Stimulated activated CD8-positive, alpha-beta memory T cell treated with anti-CD3 and anti-CD28 coated beads, Interleukin-2, amount 100 ng/mL, for 1 hour (primary cell): ENCODE data around the gene TMBIM1.

Experiments
- DNase-seq, 2 donors: peaks; one replicate each; pipeline ENCODE4 v3.0.0-alpha.2; 2020; ENCODE audit warnings: low read depth in 2 of 2

TMBIM1 gene, protein sequence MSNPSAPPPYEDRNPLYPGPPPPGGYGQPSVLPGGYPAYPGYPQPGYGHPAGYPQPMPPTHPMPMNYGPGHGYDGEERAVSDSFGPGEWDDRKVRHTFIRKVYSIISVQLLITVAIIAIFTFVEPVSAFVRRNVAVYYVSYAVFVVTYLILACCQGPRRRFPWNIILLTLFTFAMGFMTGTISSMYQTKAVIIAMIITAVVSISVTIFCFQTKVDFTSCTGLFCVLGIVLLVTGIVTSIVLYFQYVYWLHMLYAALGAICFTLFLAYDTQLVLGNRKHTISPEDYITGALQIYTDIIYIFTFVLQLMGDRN

DNA sequence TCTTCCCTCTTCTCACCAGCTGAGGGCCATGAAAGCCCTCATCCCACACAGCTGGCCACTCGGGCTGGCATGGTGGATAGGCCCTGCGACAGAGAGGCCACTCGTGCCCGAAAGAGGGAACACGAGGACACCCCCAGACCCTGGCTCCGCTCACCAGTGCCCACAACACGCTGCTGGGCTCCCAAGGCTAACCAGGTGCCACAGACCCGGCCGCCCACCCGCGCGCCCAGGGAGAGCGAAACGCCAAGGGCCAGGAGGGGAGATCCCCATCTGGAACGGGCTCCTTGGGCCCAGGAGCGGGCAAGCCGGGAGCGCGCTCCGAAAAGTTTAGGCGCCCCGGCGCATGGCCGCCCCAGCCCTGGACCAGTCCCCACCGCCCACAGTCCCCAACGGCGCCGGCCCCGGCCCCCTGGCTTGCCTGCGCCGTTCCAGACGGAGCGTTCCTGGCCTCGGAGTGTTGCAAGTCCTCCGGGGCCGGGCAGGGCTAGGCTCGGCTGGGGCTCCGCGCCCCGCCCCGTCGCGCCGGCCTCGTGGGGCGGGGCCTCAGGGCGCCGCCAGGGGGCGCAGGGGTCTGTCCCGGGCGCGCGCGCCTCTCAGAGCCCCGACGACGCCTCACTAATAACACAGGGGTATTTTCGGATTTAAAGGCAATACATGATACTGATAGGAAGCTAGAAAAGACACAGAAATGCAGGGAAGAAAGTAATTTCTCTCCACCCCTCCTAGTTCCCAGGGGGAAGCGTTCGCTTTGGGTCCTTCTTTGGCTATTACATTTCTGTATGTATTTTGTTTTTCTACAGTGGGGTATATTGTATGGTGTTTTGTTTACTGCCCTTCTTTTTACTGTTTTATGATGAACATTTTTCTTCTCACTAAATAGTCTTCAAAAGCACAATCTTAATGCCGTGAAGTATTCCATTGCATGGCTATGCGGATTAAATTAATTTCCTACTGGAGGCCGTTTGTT, at the start of gene TMBIM1:
Gene TMBIM1, minus strand, starts transcription at position 456 of the 967 bp plus-strand sequence. CDS start 10,362 bp downstream, outside the sequence.
- peak; percentile 60 to 67 for DNase-seq

DNA sequence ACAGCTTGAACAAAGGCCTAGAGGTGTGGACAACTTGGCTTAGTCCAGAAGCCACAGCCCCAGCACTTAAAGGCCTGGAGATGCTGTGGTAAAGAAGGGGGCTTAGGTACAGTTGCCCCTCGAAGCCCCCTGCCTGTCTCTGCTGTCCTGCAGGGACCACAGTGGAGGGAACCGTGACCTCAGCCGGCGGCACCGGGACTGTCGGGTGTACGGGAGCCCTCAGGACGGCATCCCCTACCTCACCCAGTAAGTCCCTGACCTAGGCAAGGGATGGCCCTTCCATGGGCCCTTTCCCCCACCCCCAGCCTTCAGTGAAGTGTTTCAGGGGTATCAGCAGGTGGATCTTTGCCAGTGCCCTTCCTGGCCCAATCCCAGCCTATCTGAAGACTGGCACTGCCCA, 49.1 kb upstream of the TMBIM1 start:
- DNase-seq: no peak

DNA sequence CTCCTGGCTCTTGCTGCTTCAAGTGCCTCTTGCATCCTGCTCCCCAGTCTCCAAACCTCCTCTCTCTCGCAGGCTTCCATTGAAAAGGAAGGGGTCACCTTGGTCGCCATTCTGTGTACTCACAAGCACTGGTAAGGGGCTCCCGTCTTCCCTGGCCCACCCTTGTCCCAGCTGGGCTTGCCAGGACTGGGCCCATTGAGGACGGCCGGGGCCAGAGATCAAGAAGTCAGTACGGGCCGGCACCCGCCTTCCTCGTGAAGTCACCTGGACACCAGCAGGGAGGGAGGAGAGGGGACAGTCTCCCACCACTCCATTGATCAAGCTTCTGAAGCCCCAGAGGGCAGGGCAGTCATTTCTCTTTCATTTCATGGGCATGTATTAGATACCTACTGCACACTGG, 48.4 kb upstream of the TMBIM1 start:
- no peak for DNase-seq

DNA sequence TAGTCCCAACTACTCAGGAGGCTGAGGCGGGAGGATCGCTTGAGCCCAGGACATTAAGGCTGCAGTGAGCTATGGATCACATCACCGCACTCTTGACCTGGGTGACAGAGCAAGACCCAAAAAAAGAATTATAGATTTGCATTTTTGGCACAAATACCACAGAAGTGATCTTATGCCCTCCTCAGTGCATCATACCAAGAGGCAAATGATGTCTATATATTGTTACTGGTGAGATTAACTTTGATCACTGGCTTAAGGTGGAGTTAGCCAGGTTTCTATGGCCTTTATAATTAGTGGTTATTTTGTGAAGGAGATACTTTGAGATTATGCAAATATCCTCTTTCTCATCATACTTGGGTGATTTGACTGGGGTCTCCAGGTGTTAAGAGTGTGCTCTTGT, 42.2 kb upstream of the TMBIM1 start:
- no peak for DNase-seq

DNA sequence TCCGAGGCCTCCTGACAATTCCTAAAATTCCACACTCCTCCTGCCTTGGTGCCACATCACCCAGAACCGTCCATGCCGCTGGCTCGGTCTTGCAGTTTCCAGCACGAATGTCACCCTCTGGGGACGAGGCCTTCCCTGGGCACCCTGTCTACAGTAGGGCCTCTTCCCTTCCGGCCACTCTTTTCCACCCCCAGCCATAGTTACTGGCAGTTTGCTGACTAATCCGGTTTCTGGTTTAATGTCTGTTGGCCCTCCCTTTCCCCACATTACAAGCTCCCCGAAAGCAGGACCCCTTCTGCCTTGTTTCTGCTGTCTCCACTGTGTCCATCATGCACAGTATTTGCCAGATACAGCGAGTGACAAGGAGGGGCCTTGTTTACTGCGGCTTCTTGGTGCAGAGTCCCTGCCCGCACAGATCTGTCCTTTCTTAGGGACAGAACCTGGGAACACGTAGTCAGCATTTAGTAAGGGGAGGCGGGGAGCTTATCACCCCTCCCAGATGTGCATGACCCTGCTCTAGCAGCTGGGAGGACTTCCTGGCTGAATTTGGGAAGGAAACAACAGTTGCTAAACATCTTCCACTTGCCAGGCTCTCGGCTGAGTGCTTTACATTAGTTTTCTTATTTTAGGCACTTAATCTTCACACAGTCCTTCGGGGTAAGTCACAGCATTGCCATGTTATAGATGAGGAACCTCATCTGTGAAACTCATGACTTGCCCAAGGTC, 40.8 kb upstream of the TMBIM1 start:
- no peak for DNase-seq

DNA sequence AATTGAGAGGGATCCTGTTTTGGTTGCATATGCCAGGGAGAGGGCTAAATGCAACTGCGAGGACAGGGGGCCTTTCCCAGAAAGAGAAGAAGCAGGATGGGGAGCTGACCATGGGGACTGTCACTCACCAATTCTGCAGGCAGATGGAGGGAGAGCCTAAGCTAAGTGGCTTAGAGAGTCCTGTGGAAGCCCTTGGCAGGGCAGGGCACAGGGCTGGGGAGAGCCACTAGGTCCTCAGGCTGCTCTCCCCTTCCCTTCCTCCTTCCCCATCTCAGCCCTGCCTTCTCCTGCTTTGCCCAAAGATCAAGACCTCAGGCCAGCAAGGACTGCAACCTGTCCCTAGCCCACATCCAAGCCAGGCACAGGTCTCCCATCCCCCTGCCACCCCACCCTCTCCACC, 40.0 kb upstream of the TMBIM1 start:
- DNase-seq: no peak

DNA sequence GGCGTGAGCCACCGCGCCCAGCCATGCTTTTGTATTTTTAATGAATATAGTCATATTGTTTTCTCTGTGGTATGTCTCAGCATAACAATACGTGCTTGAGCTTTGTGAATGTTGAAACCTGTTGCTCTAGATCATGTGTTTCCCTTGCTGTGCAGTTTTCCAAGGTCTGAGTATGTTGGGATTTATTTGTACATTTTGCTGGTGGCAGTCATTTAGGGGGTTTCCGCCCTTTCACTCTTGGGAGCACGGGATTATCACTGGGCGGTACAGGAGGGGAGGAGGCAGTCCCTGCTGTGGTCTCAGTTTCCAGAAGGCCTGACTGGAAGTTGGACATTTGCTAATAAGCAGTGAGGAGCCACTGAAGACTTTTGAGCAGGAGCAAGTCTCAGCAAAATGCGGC, 39.4 kb upstream of the TMBIM1 start:
- no peak for DNase-seq

DNA sequence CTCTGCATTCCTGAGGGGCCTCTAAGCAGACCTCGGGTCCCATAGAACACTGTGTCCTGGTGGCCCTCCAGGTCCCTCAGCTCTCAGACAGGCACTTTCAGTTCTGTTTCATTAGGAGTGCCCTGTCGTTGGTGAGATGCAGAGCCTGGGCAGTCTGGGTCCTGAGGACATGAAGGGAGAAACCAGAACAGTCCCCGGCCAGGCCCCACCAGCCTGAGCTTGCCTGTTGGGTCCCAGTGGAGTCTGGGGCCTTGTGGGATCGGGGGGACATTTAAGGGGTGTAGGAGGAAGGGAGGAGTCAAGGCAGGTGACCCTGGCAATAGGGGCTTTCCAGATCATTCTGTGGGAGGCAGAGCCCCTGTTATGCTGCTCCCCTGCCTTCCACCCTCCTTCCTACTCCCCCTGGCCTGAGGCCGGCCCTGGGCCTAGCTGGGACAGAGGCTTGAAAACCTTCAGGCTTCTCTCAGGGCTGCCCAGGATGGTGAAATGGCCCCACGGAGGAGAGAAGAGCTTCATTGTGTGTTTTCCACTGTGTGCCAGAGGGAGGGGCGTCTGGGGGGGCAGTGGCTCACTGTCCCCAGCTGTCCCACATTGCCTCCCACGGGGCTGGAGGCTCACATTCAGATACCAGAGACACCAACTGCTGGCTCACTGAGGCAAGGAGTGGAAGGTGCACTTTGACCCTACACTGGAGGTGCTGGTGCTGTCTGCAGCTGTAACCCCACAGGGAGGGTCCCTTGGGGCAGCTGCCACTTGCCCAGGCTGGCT, 37.7 kb upstream of the TMBIM1 start:
- DNase-seq: no peak

DNA sequence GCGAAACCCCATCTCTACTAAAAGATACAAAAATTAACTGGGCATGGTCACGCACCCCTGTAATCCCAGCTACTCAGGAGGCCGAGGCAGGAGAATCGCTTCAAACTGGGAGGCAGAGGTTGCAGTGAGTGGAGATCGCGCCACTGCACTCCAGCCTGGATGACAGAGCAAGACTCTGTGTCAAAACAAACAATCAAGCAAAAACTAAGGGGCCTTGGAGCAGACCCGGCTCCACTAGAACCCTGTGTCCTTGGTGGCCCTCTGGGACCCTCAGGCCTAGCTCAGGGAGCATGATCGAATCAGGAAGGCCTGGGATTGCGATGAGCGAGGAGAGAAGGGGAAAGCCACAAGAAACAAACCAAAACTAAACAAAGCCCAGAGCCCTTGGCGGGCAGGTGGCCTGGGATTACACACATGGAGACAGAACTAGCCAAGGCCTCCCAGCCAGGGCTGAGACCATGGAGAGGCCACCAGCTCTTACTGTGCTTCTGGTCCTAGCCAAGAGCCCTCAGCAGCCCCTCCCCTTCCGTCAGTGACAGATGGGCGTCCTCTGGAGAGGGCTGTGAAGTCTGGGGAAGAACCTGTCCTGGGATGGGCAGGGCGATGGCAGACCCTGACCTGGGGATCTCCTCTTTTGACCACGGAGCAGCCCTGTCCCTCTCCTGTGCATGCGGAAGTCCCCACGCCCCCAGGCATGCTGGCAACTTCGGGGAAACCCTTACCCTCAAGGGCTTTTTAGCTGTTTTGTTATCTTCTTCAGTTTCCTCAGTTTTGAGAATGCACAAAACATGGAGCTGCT, 36.9 kb upstream of the TMBIM1 start:
- DNase-seq: no peak

DNA sequence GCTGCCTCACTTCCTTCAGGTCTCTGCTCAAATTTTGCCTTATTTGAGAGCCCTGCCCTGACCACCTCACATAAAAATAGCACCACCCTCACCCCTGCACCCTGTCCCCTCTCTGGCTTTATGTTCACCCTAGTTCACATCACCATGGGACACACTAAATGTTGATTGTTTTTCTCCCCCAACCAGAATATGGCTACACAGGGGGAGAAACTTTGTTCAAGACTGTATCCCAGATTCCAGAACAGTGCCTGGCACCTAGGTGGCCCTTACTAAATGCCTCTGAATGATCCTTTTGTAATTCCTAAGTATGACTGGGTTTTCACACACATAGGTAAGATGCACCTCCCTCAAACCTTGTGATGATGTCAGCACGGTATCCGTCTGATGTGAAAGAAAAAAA, 36.0 kb upstream of the TMBIM1 start:
- DNase-seq: no peak

DNA sequence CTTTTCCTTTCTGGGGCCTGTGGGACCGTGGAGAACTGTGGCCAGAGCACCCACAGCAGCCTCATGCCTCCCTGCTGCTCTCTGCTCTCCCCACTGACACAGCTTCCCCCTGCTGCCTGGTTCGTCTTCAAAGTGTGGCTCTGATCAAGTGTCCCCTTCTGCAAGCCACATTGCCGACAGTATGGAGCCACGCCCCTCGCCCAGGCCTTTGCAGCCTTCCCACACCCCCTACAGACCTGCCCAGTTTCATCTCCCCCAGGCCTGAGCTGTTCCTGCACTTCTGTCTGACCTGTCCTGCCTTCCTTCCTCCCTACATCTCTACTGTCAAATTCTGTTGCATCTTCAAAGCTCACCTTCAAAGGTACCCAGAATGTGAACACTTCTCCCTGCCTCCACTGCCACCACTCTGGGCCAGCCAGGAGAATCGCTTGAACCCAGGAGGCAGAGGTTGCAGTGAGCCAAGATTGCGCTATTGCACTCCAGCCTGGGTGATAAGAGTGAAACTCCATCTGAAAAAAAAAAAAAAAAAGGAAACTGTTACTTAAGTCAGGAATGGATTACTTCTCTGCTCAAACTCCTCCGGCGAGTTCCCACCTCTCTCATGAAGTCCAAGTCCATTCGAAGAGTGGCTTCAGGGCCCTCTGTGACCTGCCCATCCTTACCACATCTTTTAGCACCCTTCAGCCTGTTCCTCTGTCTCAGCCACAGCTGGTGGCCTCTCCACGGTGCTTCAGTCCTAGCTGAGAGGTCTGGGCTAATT, 35.3 kb upstream of the TMBIM1 start:
- no peak for DNase-seq

DNA sequence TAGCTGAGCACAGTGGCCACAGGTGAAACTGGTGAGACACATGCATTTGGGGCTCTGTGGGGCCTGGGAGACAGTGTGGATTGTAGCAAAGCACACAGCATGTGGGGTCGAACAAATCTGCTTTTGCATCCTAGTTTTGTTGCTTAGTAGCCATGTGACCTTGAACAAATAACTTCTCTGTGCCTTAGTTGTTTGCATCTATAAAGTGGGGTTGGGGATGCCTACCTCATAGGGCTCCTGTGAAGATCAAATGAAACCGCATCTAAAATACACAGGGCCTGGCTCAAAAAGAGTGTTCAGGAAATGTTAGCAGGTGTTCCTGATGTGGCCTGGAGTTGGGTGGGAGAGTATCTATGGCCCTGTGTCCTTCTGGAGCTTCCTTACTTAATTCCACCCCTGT, 34.0 kb upstream of the TMBIM1 start:
- DNase-seq: no peak

DNA sequence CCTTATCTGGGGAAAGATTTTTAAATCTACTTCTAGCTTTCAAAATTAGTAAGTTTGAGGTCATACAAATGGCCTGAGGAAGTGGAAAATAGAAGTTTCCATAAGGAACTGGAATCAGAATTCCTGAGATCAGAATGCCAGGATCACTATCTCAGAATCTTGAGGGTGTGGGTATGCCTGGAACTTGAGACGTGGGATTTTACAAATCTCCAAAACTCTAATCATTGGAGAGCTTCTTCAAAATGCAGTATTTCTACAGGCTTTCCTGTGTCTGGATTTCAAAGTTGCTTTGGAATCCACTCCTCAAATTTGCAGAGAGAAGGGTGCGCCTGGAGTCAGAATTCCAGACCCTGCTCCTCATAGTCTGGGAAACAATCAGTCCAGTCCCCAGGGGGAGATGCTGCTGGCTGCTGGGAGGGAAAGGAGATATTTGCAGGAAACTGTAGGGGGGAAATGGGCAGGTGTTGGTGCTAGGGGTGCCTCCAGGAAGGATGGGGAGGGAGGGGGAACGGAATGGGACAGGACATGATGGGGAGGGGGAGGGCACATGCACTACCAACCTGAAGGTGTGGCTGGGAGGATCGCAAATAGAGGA, 33.4 kb upstream of the TMBIM1 start:
- no peak for DNase-seq

DNA sequence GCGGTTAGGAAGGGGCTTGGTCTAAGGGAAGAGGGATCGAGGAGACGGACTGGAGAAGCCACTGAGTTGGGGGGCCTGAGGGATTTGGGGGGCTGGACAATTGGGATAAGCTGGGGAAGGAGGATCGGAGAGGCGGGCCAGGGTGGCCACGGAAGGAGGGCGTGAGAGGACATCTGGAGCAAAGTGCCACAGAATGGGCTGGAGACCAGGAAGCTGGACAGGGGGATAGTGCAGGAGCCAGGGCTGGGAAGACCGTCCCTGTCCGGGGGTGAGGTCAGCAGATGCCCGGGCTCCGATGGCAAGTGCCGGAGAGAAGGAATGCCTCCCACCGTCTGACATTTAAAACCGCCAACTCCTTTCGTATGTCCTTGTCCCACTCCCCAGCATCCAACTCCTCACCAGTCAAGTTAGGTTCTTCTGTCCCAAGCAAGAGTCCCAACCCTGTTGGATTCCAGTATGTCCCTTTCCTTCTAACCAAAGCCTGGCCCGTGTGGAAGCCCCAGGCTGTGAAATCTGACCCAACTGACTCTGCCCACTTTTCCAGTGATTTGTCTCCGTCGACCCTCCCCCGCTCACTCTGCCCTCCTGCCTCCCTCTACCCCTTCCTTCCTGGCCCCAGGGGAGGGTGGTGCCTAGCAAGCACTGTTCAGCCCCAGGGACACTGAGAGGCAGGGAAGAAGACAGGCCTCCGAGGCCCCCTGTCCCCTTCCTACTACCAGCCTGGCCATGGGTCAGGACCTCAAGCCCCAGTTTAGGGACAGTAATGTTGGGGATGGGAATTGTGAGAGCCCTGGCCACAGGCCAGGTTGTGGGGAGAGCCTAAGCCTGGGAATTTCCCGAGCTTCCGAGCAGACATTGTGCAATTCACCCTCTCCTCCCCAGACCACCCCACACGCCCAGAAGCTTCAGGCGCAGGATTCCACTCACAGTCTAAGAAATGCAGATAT, 31.5 kb upstream of the TMBIM1 start:
- DNase-seq: no peak

DNA sequence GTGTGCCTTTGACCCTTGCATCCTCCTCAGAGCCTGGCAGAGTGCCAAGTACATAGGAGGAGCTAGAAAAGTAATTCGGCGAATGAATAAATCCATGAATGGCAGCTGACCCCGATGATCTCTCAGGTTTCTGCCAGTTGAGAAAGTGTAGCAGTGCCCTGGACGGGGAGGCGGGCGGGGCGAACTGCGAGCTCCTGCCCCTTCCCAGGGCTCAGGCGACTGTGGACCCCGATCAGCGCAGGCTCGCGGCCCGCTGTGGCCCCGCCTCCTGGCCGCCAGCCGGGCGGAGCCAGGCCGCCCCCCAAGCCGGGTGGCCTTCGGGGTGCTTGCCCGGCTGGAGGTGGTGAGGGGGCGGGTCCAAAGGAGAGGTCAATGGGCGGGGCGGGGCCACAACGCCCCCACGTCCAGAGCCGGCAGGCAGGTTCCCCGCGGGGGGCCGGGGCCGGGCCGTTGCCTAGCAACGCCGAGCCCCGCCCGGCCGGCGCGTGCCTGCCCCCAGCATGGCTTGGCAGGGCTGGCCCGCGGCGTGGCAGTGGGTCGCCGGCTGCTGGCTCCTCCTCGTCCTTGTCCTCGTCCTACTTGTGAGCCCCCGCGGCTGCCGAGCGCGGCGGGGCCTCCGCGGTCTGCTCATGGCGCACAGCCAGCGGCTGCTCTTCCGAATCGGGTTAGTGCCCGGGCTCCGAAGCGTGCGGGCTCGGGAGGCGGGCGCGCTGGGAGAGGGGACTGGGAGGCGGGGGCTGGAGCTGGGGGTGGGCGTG, 30.6 kb upstream of the TMBIM1 start:
- DNase-seq: peak in 1 of 2 donors; percentile 16

DNA sequence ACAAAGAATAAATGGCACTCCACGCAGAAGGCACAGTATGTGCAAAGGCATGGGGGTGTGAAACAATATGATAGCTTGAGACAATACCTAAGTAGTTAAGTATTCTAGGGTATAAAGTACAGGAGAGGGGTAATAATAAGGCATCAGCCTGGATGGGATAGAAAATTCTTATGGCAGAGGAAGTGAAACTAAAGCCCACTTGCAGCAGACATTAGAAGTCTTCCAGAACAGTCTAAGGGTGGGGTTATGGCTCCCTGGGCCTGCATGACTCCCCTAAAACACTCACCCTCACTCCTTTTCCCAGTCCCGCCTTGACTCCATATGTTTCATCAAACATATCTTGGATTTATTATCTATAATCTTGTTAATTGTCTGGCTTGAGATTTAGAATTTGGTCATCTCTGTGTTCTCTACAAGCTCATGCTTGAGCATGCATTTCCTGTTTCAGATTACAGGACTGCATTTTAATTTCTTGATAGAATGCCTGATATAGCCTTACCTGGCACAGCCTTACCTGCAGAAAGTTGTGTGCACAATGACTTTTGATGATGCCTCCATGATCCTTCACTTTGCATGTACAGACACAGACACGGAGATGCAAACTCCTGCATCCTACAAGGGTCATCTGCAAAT, 28.5 kb upstream of the TMBIM1 start:
- DNase-seq: no peak

DNA sequence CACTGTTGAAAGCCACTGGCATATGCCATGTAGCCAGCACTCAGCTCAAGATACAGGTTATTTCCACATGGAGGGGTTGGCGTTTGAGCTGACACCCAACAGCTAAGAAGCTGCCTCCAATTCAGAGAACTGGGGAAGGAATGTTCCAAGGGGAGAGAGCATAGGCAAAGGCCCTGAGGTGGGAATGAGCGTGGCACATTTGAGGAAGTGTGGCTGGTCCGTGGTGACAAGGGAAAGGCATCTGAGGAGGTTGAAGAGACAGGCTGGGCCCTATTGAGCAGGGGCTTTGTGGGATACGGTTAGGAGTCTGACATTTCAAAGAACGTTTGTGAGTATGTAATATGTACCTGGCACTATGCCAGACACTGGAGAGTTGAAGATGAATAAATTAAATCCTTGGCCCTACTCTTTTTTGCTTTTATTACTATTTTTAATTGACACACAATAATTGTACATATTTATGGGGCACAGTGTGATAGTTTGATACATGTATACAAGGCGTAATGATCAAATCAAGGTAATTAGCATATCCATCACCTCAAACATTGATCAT, 27.6 kb upstream of the TMBIM1 start:
- no peak for DNase-seq
